ENCODE data around the gene RNF207.
"Not testable (repeated sequence)": the region's sequence is repeated elsewhere in the genome, so short reads cannot be mapped to it uniquely, and the experiment has no call there.

Gene RNF207

GRCh38 chr1:6206520-6206855, 569 bp downstream of the RNF207 start:
- ATAC-seq = no peak

- ATAC-seq = no peak
Measured at GRCh38 chr1:6207075-6207885, 1.4 kb downstream of the RNF207 start.

GRCh38 chr1:6207921-6208320, 2.0 kb downstream of the RNF207 start:
- ATAC-seq = no peak

GRCh38 chr1:6208723-6209660, 3.1 kb downstream of the RNF207 start:
- ATAC-seq = peak; percentile 10 to 26

GRCh38 chr1:6209661-6210580, 4.0 kb downstream of the RNF207 start:
- ATAC-seq = peak; percentile 12 to 18

- ATAC-seq = no peak
Measured at GRCh38 chr1:6210591-6211355, 4.9 kb downstream of the RNF207 start.

GRCh38 chr1:6211731-6212130, 5.8 kb downstream of the RNF207 start:
- ATAC-seq = no peak

GRCh38 chr1:6212193-6212959, 6.5 kb downstream of the RNF207 start:
- no peak for ATAC-seq

GRCh38 chr1:6218375-6219164, 12.7 kb downstream of the RNF207 start:
- no peak for ATAC-seq

GRCh38 chr1:6219641-6220040, 13.7 kb downstream of the RNF207 start:
- ATAC-seq = not testable (repeated sequence)

GRCh38 chr1:6220236-6220635, 14.3 kb downstream of the RNF207 start:
- no peak for ATAC-seq

- ATAC-seq = no peak
Measured at GRCh38 chr1:6221210-6221784, 15.4 kb downstream of the RNF207 start.

GRCh38 chr1:6222636-6223035, 16.7 kb downstream of the RNF207 start:
- ATAC-seq = no peak

GRCh38 chr1:6223617-6224016, 17.7 kb downstream of the RNF207 start:
- no peak for ATAC-seq

GRCh38 chr1:6224718-6225117, 18.8 kb downstream of the RNF207 start:
- ATAC-seq = no peak

- ATAC-seq = no peak
Measured at GRCh38 chr1:6225651-6226050, 19.7 kb downstream of the RNF207 start.

- ATAC-seq = no peak
Measured at GRCh38 chr1:6233376-6233775, 27.5 kb downstream of the RNF207 start.

GRCh38 chr1:6234502-6235295, 28.8 kb downstream of the RNF207 start:
- ATAC-seq = no peak

- peak; percentile 4 to 8 for ATAC-seq
Measured at GRCh38 chr1:6235296-6235677, 29.4 kb downstream of the RNF207 start.

All from activated CD4-positive, CD25-positive, alpha-beta regulatory T cell treated with anti-CD3 and anti-CD28 coated beads, Interleukin-2, amount 50 U/mL, for 24 hours (primary cell).